Transverse colon (tissue), 3 donors: ENCODE measurements around the gene LYVE1.

Experiments used
- CTCF ChIP-seq, 5 experiments: fragments of 200-600 bp in 3 of 5; fragments of 450-650 bp in 2 of 5; sonication (generic) in 3 of 5; IDR thresholded peaks; 1 replicate in 2 of 5; 2 replicates in 3 of 5; pipeline ENCODE4 v1.5.1; 2016 to 2017; ENCODE audit warnings: antibody characterized with exemption in 5 of 5, inconsistent platforms in 3 of 5, mild to moderate bottlenecking in 2 of 5, moderate library complexity in 1 of 5
- POLR2A ChIP-seq: fragments of 450-650 bp; IDR thresholded peaks from one replicate; pipeline ENCODE4 v1.6.1; 2016; ENCODE audit warnings: antibody characterized with exemption, mild to moderate bottlenecking, moderate library complexity

DNA sequence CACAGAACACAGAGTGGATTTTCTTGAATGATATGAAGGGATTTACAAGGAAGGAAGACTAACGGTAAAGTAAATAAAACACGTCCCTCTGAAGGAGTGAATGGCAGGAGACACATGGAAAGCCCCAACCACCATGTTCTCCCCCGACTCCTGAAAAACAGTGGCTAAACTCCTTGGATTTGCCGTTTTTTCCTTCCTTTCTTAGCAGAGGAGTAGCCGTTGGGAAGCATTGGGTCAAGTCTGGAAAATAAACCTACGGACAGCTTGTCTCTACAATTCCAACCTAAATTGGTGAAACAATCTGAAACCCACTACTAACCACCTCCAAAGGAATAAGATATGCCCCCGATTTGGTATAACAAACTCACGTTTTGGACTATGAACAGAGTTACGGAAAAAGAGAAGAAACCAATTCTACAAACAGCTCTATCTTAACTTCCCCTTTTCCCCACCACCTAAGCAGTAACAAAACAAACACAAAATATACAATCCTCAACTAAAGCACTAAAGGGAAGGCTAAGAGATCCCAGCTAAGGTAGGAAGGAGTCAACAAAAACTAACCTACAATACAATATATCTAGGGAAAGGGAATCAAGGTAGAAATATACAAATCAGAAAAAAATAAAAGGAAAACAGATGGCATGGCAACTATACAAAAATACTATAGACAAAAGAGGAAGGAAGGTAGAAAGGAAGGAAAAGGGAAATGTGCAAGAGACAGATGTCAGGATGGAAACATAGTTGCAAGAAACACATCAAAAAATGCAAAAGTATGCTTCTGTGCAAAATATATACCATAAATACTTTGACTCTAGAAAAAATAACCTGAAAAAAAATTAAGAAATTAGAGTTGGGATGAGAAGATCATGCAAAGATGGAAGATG, 43.8 kb upstream of the LYVE1 start:
- TF ChIP-seq POLR2A = no peak
- TF ChIP-seq CTCF (IDR thresholded peaks at IDR 0.05) = no peak
